Activated T-cell treated with anti-CD3 and anti-CD28 coated beads, Interleukin-2, amount 50 U/mL, for 72 hours (primary cell): ENCODE measurements around the gene TANC1. TPM values are rescaled to one million over a fixed set of nuclear protein-coding genes. Genes with fewer than 3 reads are reported as not detected.
A peak's percentile ranks its signal among the peaks of the same experiment; 100 is the strongest.

Source experiments
- ATAC-seq, 2 donors: fragments of 150-1000 bp; cut with Tn5 transposase; replicated peaks in 1 of 2; 2 replicates each; pipeline ENCODE4 v1.10.0; 2021; ENCODE audit warnings: moderate library complexity in 2 of 2, mild to moderate bottlenecking in 1 of 2
- DNase-seq, 2 donors: peaks; one replicate each; pipeline ENCODE4 v3.0.0; 2021 to 2022; ENCODE audit warnings: mixed read lengths in 1 of 2
- H3K27ac Mint-ChIP-seq: one replicate; pipeline ENCODE4 v1.8.0; 2022; ENCODE audit warnings: mild to moderate bottlenecking, moderate library complexity, mixed read lengths
- H3K27me3 Mint-ChIP-seq: one replicate; pipeline ENCODE4 v1.8.0; 2022; ENCODE audit warnings: low read depth, mixed read lengths
- H3K36me3 Mint-ChIP-seq, 2 donors: one replicate each; pipeline ENCODE4 v1.8.0; 2022; ENCODE audit warnings: mixed read lengths in 2 of 2, mild to moderate bottlenecking in 1 of 2; ENCODE audit not compliant: insufficient read depth in 2 of 2
- H3K4me1 Mint-ChIP-seq: one replicate; pipeline ENCODE4 v1.8.0; 2022; ENCODE audit warnings: low read depth, mixed read lengths
- H3K4me3 Mint-ChIP-seq, 2 donors: one replicate each; pipeline ENCODE4 v1.8.0; 2022; ENCODE audit warnings: mild to moderate bottlenecking in 2 of 2, mixed read lengths in 2 of 2, moderate library complexity in 2 of 2
- H3K9me3 Mint-ChIP-seq, 2 donors: one replicate each; pipeline ENCODE4 v1.8.0; 2022; ENCODE audit warnings: mixed read lengths in 2 of 2
- total RNA-seq, 2 donors: library from RNA; stranded (reverse); gene quantifications; one replicate each; pipeline ENCODE4 v1.2.3, GENCODE V29; 2022

TANC1 gene
- total RNA-seq, 2 donors from 2014 or later, result 0.35 to 1.6 TPM

- Mint-ChIP-seq H3K4me1 (peaks cover 10% of the 10 kb centered on the region), H3K27me3 (no peaks in the 10 kb centered on the region), H3K36me3 (no peaks in the 10 kb centered on the region), H3K27ac (no peak overlapping the region), H3K9me3 (no peaks in the 10 kb centered on the region), H3K4me3 (no peak overlapping the region)
- no peak for DNase-seq
- no peak for ATAC-seq
Observed at GRCh38 chr2:159199236-159199635, 230.8 kb downstream of the TANC1 start.

GRCh38 chr2:159199761-159200465 lies 231.5 kb downstream of the TANC1 start:
- Mint-ChIP-seq H3K36me3 (no peaks in the 10 kb centered on the region), H3K27me3 (no peaks in the 10 kb centered on the region), H3K27ac (no peak overlapping the region), H3K4me1 (peaks cover 10% of the 10 kb centered on the region), H3K9me3 (no peaks in the 10 kb centered on the region), H3K4me3 (no peak overlapping the region)
- ATAC-seq (no peak), DNase-seq (no peak)

- H3K9me3 Mint-ChIP-seq, result no peaks in the 10 kb centered on the region
- no peaks in the 10 kb centered on the region for H3K27me3 Mint-ChIP-seq
- no peaks in the 10 kb centered on the region for H3K36me3 Mint-ChIP-seq
- DNase-seq (no peak), ATAC-seq (no peak)
- no peak overlapping the region for H3K4me3 Mint-ChIP-seq
- H3K27ac Mint-ChIP-seq, result no peak overlapping the region
- peaks cover 10% of the 10 kb centered on the region for H3K4me1 Mint-ChIP-seq
Observed at GRCh38 chr2:159200498-159200897, 232.1 kb downstream of the TANC1 start.

GRCh38 chr2:159201360-159202063 lies 233.1 kb downstream of the TANC1 start:
- Mint-ChIP-seq H3K4me1 (peaks cover 10% of the 10 kb centered on the region), H3K27me3 (no peaks in the 10 kb centered on the region), H3K36me3 (no peaks in the 10 kb centered on the region), H3K27ac (no peak overlapping the region), H3K4me3 (no peak overlapping the region), H3K9me3 (no peaks in the 10 kb centered on the region)
- ATAC-seq, result peak; percentile 74 to 81
- DNase-seq, result peak; percentile 17 to 28

GRCh38 chr2:159202568-159203071 lies 234.2 kb downstream of the TANC1 start:
- DNase-seq (no peak), ATAC-seq (no peak)
- Mint-ChIP-seq H3K4me3 (no peak overlapping the region), H3K9me3 (no peaks in the 10 kb centered on the region), H3K36me3 (no peaks in the 10 kb centered on the region), H3K27ac (no peak overlapping the region), H3K4me1 (peaks cover 10% of the 10 kb centered on the region), H3K27me3 (no peaks in the 10 kb centered on the region)

- Mint-ChIP-seq H3K4me3 (no peak overlapping the region), H3K27ac (no peak overlapping the region), H3K36me3 (no peaks in the 10 kb centered on the region), H3K27me3 (no peaks in the 10 kb centered on the region), H3K9me3 (no peaks in the 10 kb centered on the region), H3K4me1 (peaks cover 14% of the 10 kb centered on the region)
- ATAC-seq, result no peak
- DNase-seq, result no peak
Observed at GRCh38 chr2:159204381-159205144, 236.1 kb downstream of the TANC1 start.

GRCh38 chr2:159206736-159207380 lies 238.4 kb downstream of the TANC1 start:
- H3K4me1 Mint-ChIP-seq, result peaks cover 14% of the 10 kb centered on the region
- H3K9me3 Mint-ChIP-seq, result no peaks in the 10 kb centered on the region
- ATAC-seq, result no peak
- no peak overlapping the region for H3K4me3 Mint-ChIP-seq
- H3K36me3 Mint-ChIP-seq, result no peaks in the 10 kb centered on the region
- no peak for DNase-seq
- H3K27me3 Mint-ChIP-seq, result no peaks in the 10 kb centered on the region
- H3K27ac Mint-ChIP-seq, result no peak overlapping the region

GRCh38 chr2:159208438-159208837 lies 240.0 kb downstream of the TANC1 start:
- Mint-ChIP-seq H3K4me3 (no peak overlapping the region), H3K4me1 (peaks cover 13% of the 10 kb centered on the region), H3K9me3 (no peaks in the 10 kb centered on the region), H3K27ac (no peak overlapping the region), H3K36me3 (no peaks in the 10 kb centered on the region), H3K27me3 (no peaks in the 10 kb centered on the region)
- ATAC-seq, result no peak
- DNase-seq, result no peak

GRCh38 chr2:159209341-159210306 lies 241.2 kb downstream of the TANC1 start:
- H3K27me3 Mint-ChIP-seq, result no peaks in the 10 kb centered on the region
- H3K36me3 Mint-ChIP-seq, result no peaks in the 10 kb centered on the region
- H3K27ac Mint-ChIP-seq, result no peak overlapping the region
- H3K4me3 Mint-ChIP-seq, result peak overlapping the region; percentile 12 to 60
- DNase-seq (peak; percentile 12 to 26), ATAC-seq (peak; percentile 77 to 80)
- peaks cover 13% of the 10 kb centered on the region for H3K4me1 Mint-ChIP-seq
- no peaks in the 10 kb centered on the region for H3K9me3 Mint-ChIP-seq

- DNase-seq (no peak), ATAC-seq (no peak)
- no peak overlapping the region for H3K4me3 Mint-ChIP-seq
- no peaks in the 10 kb centered on the region for H3K9me3 Mint-ChIP-seq
- no peak overlapping the region for H3K27ac Mint-ChIP-seq
- no peaks in the 10 kb centered on the region for H3K27me3 Mint-ChIP-seq
- H3K4me1 Mint-ChIP-seq, result peaks cover 13% of the 10 kb centered on the region
- no peaks in the 10 kb centered on the region for H3K36me3 Mint-ChIP-seq
Observed at GRCh38 chr2:159211447-159212396, 243.3 kb downstream of the TANC1 start.

- H3K4me1 Mint-ChIP-seq, result peaks cover 13% of the 10 kb centered on the region
- H3K9me3 Mint-ChIP-seq, result no peaks in the 10 kb centered on the region
- H3K27ac Mint-ChIP-seq, result no peak overlapping the region
- H3K27me3 Mint-ChIP-seq, result no peaks in the 10 kb centered on the region
- DNase-seq (no peak), ATAC-seq (no peak)
- H3K36me3 Mint-ChIP-seq, result no peaks in the 10 kb centered on the region
- H3K4me3 Mint-ChIP-seq, result no peak overlapping the region
Observed at GRCh38 chr2:159213296-159213695, 244.9 kb downstream of the TANC1 start.
